ENCODE results near the gene TMCC2.
"Not testable (repeated sequence)": the region's sequence is repeated elsewhere in the genome, so short reads cannot be mapped to it uniquely, and the experiment has no call there.

TMCC2 gene, protein sequence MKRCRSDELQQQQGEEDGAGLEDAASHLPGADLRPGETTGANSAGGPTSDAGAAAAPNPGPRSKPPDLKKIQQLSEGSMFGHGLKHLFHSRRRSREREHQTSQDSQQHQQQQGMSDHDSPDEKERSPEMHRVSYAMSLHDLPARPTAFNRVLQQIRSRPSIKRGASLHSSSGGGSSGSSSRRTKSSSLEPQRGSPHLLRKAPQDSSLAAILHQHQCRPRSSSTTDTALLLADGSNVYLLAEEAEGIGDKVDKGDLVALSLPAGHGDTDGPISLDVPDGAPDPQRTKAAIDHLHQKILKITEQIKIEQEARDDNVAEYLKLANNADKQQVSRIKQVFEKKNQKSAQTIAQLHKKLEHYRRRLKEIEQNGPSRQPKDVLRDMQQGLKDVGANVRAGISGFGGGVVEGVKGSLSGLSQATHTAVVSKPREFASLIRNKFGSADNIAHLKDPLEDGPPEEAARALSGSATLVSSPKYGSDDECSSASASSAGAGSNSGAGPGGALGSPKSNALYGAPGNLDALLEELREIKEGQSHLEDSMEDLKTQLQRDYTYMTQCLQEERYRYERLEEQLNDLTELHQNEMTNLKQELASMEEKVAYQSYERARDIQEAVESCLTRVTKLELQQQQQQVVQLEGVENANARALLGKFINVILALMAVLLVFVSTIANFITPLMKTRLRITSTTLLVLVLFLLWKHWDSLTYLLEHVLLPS

DNA sequence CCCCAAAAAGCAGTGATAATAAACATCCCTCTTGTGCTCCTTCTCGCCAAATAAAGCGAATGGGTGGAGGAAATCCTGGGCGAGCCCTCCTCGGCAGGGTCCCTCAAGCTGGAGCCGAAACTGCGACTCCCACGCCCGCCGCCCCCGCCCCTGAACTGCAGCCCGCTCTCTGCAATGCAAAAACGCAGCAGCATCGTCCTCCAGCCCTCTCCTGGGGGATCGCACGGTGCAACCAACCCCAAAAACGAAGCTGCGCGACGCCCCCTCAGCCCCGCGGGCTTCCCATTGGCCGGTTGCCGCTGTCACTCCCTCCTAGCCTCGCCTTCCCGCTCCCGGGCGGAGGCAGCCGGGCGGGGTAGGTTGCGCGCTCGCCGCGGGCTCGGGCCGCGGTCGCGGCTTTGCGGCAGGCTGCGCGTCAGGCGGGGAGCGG is at the start of gene TMCC2:
Gene TMCC2 (plus strand): TSS at position 363 of the 430 bp plus-strand sequence. CDS start 619 bp downstream, outside the sequence.
- H4K20me1 ChIP-seq (ENCODE audit: control insufficient read depth, insufficient read depth, low read depth, low read length): no peaks in the 10 kb centered on the region
- peaks cover 41% of the 10 kb centered on the region for H3K4me1 ChIP-seq (ENCODE audit: control insufficient read depth, low read length)
- H3K9me3 ChIP-seq (ENCODE audit: control insufficient read depth, insufficient read depth, low read length): no peaks in the 10 kb centered on the region
- no peaks in the 10 kb centered on the region for H3F3A ChIP-seq (ENCODE audit: control insufficient read depth, insufficient read depth)
- no peak for TF ChIP-seq EZH2phosphoT487 (IDR thresholded peaks at IDR 0.05; ENCODE audit: borderline replicate concordance, low read length)
- TF ChIP-seq, protein P1, sequence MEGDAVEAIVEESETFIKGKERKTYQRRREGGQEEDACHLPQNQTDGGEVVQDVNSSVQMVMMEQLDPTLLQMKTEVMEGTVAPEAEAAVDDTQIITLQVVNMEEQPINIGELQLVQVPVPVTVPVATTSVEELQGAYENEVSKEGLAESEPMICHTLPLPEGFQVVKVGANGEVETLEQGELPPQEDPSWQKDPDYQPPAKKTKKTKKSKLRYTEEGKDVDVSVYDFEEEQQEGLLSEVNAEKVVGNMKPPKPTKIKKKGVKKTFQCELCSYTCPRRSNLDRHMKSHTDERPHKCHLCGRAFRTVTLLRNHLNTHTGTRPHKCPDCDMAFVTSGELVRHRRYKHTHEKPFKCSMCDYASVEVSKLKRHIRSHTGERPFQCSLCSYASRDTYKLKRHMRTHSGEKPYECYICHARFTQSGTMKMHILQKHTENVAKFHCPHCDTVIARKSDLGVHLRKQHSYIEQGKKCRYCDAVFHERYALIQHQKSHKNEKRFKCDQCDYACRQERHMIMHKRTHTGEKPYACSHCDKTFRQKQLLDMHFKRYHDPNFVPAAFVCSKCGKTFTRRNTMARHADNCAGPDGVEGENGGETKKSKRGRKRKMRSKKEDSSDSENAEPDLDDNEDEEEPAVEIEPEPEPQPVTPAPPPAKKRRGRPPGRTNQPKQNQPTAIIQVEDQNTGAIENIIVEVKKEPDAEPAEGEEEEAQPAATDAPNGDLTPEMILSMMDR (IDR thresholded peaks at IDR 0.05; ENCODE audit: low read depth, low read length, poor library complexity, severe bottlenecking): no peak
- no peak within 1 kb of the TSS for H3K27ac ChIP-seq (ENCODE audit: low read depth, low read length)
- H3K9me2 ChIP-seq (replicated peaks; ENCODE audit: control insufficient read depth, low read length): no peaks in the 10 kb centered on the region
- peak within 1 kb of the TSS; percentile 78 for H3K4me3 ChIP-seq (ENCODE audit: low read length)
- peaks cover 56% of the 10 kb centered on the region for H3K27me3 ChIP-seq (ENCODE audit: control insufficient read depth, low read length)
- H3K36me3 ChIP-seq (ENCODE audit: control insufficient read depth, low read length): no peaks in the 10 kb centered on the region
- H3K79me2 ChIP-seq (ENCODE audit: control insufficient read depth, low read length): no peaks in the 10 kb centered on the region
- H3K4me2 ChIP-seq (ENCODE audit: low read length): peak within 1 kb of the TSS; percentile 96

DNA sequence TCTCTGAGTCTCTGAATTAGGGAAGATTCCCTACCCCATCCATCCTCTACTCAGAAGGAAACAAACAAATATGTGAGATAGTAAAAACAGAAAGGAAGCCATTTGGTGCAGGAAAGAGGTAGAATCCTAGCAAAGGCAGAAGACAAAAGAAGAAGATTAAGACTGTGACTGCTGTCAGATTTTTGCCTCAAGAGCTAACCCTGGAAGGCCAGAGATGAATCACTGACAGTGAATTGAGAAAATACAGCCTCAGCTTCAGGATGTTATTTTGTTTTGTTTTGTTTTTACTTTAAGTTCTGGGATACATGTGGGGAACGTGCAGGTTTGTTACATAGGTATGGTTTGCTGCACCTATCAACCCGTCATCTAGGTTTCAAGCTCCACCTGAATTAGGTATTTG is 47.9 kb upstream of the TMCC2 start:
- Histone ChIP-seq H3K4me1 (ENCODE audit: control insufficient read depth, low read length) (no peaks in the 10 kb centered on the region), H3F3A (ENCODE audit: control insufficient read depth, insufficient read depth) (no peaks in the 10 kb centered on the region), H3K9me3 (ENCODE audit: control insufficient read depth, insufficient read depth, low read length) (no peaks in the 10 kb centered on the region), H3K36me3 (ENCODE audit: control insufficient read depth, low read length) (no peaks in the 10 kb centered on the region), H3K79me2 (ENCODE audit: control insufficient read depth, low read length) (no peaks in the 10 kb centered on the region), H3K27ac (ENCODE audit: low read depth, low read length) (no peak overlapping the region), H3K9me2 (replicated peaks; ENCODE audit: control insufficient read depth, low read length) (no peaks in the 10 kb centered on the region), H3K27me3 (ENCODE audit: control insufficient read depth, low read length) (no peaks in the 10 kb centered on the region), H4K20me1 (ENCODE audit: control insufficient read depth, insufficient read depth, low read depth, low read length) (no peaks in the 10 kb centered on the region), H3K4me2 (ENCODE audit: low read length) (no peak overlapping the region), H3K4me3 (ENCODE audit: low read length) (no peak overlapping the region)
- no peak for TF ChIP-seq EZH2phosphoT487 (IDR thresholded peaks at IDR 0.05; ENCODE audit: borderline replicate concordance, low read length)
- TF ChIP-seq, protein P1 (IDR thresholded peaks at IDR 0.05; ENCODE audit: low read depth, low read length, poor library complexity, severe bottlenecking): no peak

DNA sequence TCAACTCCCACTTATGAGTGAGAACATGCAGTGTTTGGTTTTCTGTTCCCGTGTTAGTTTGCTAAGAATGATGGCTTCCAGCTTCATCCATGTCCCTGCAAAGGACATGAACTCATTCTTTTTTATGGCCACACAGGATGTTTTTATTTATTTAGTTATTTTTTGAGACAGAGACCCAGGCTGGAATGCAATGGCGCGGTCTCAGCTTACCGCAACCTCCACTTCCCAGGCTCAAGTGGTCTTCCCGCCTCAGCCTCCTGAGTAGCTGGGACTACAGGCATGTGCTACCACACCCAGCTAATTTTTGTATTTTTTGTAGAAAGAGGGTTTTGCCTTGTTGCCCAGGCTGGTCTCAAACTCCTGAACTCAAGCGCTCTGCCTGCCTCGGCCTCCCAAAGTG is 47.4 kb upstream of the TMCC2 start:
- H3K4me2 ChIP-seq (ENCODE audit: low read length); H3K4me3 ChIP-seq (ENCODE audit: low read length); H3K36me3 ChIP-seq (ENCODE audit: control insufficient read depth, low read length); H4K20me1 ChIP-seq (ENCODE audit: control insufficient read depth, insufficient read depth, low read depth, low read length); H3K27me3 ChIP-seq (ENCODE audit: control insufficient read depth, low read length); H3F3A ChIP-seq (ENCODE audit: control insufficient read depth, insufficient read depth); H3K4me1 ChIP-seq (ENCODE audit: control insufficient read depth, low read length); H3K9me2 ChIP-seq (replicated peaks; ENCODE audit: control insufficient read depth, low read length); H3K27ac ChIP-seq (ENCODE audit: low read depth, low read length); H3K79me2 ChIP-seq (ENCODE audit: control insufficient read depth, low read length); H3K9me3 ChIP-seq (ENCODE audit: control insufficient read depth, insufficient read depth, low read length): not testable (repeated sequence)

DNA sequence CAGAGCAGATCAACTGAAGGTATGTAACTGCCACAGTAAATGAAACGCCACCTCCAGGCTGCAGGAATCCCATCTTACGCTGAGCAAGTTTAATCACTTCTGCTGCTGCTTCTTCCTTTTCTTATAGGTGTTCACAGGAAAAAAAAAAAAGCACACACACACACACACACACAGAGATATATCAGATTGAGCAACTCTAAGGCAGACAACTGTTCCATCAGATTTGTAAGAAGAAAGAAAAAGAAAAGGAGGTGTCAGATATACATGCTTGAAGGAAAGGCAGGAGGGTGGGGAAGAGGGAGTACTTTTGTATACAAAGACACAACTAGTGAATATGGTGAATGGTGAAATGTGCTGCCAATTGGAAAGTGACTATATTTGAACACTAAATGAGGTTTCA is 44.8 kb upstream of the TMCC2 start:
- no peak overlapping the region for H3K4me3 ChIP-seq (ENCODE audit: low read length)
- no peaks in the 10 kb centered on the region for H3K79me2 ChIP-seq (ENCODE audit: control insufficient read depth, low read length)
- no peak for TF ChIP-seq EZH2phosphoT487 (IDR thresholded peaks at IDR 0.05; ENCODE audit: borderline replicate concordance, low read length)
- TF ChIP-seq, protein P1 (IDR thresholded peaks at IDR 0.05; ENCODE audit: low read depth, low read length, poor library complexity, severe bottlenecking): no peak
- H3K4me1 ChIP-seq (ENCODE audit: control insufficient read depth, low read length): no peaks in the 10 kb centered on the region
- H3K4me2 ChIP-seq (ENCODE audit: low read length): no peak overlapping the region
- H3K27me3 ChIP-seq (ENCODE audit: control insufficient read depth, low read length): no peaks in the 10 kb centered on the region
- no peaks in the 10 kb centered on the region for H3K9me2 ChIP-seq (replicated peaks; ENCODE audit: control insufficient read depth, low read length)
- H3K9me3 ChIP-seq (ENCODE audit: control insufficient read depth, insufficient read depth, low read length): no peaks in the 10 kb centered on the region
- H3K27ac ChIP-seq (ENCODE audit: low read depth, low read length): no peak overlapping the region
- no peaks in the 10 kb centered on the region for H3K36me3 ChIP-seq (ENCODE audit: control insufficient read depth, low read length)
- H4K20me1 ChIP-seq (ENCODE audit: control insufficient read depth, insufficient read depth, low read depth, low read length): no peaks in the 10 kb centered on the region
- H3F3A ChIP-seq (ENCODE audit: control insufficient read depth, insufficient read depth): no peaks in the 10 kb centered on the region

Data from DOHH2 (cell line).